Measurements from ENCODE around the gene LAMTOR3.

DNA sequence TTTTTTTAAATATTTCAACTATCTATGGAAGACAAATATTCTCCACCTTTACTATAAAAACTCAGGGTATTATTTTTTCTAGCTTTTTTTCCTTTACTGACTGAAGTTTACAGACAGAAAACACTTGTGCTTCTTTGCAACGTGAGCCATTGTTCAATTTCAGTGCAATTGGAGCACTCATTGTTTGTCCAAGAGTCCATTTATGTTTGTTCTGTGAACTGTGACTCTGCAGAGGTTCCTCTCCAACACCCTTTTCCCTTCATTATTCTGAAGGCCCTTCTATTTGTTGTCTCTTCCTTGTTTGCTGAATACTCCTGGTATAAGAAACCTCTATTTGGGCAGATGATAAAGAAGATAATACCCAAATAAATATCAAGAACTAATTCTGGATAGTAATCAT lies 40.2 kb downstream of the LAMTOR3 start:
- TF ChIP-seq, protein P1, sequence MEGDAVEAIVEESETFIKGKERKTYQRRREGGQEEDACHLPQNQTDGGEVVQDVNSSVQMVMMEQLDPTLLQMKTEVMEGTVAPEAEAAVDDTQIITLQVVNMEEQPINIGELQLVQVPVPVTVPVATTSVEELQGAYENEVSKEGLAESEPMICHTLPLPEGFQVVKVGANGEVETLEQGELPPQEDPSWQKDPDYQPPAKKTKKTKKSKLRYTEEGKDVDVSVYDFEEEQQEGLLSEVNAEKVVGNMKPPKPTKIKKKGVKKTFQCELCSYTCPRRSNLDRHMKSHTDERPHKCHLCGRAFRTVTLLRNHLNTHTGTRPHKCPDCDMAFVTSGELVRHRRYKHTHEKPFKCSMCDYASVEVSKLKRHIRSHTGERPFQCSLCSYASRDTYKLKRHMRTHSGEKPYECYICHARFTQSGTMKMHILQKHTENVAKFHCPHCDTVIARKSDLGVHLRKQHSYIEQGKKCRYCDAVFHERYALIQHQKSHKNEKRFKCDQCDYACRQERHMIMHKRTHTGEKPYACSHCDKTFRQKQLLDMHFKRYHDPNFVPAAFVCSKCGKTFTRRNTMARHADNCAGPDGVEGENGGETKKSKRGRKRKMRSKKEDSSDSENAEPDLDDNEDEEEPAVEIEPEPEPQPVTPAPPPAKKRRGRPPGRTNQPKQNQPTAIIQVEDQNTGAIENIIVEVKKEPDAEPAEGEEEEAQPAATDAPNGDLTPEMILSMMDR (IDR thresholded peaks at IDR 0.05 in 8 of 11, conservative IDR thresholded peaks at IDR 0.05 in 3 of 11): no peak
- no peak for TF ChIP-seq POLR2AphosphoS5 (IDR thresholded peaks at IDR 0.05)

All from spleen (tissue), 7 donors.